Measurements from ENCODE around the gene KCNT1.

GRCh38 chr9:135803441-135803840, 101.5 kb downstream of the KCNT1 start:
- TF ChIP-seq POLR2A (IDR thresholded peaks at IDR 0.05; ENCODE audit: low read depth) (no peak), CTCF (IDR thresholded peaks at IDR 0.05) (no peak)
